ENCODE data around the gene IPO7. TPM values are rescaled to one million over a fixed set of nuclear protein-coding genes. Genes with fewer than 3 reads are reported as not detected.

Gene IPO7
- total and polyA plus RNA-seq, 10 of the 15 experiments (the other 5 are each of a cell fraction or from before 2014, with no cell fraction given) = 5.0 to 51.4 (median 30.6) TPM

GRCh38 chr11:9495803-9496514 lies 111.5 kb downstream of the IPO7 start:
- BruUV-seq (replicated peaks) = no TSS peak
- Histone ChIP-seq H3K4me2 (ENCODE audit: control insufficient read depth, insufficient read depth) (no peak overlapping the region), H3K36me3 (ENCODE audit: control insufficient read depth in 2 of 2, insufficient read depth in 2 of 2, low read length in 1 of 2) (peaks cover 3 to 12% of the 10 kb centered on the region in 2 experiments), H3K79me2 (ENCODE audit: control insufficient read depth, insufficient read depth, low read length) (no peaks in the 10 kb centered on the region), H3K27ac (ENCODE audit: control insufficient read depth, insufficient read depth) (no peak overlapping the region), H3K27me3 (replicated peaks in 1 of 2; ENCODE audit: control insufficient read depth in 2 of 2, insufficient read depth in 2 of 2, low read length in 1 of 2) (no peaks in the 10 kb centered on the region), H3K9me3 (replicated peaks; ENCODE audit: control insufficient read depth, insufficient read depth, low read length) (no peaks in the 10 kb centered on the region), H4K20me1 (ENCODE audit: control insufficient read depth, insufficient read depth) (no peaks in the 10 kb centered on the region), H2AFZ (ENCODE audit: control insufficient read depth, low read depth, low read length) (no peak overlapping the region), H3K9ac (ENCODE audit: control insufficient read depth, insufficient read depth, low read length) (no peak overlapping the region), H3K4me1 (ENCODE audit: control insufficient read depth, insufficient read depth, low read length) (no peaks in the 10 kb centered on the region), H3K4me3 (no peak overlapping the region)
- DNase-seq (ENCODE audit: low read depth, low spot score) = no peak
- RAD21 ChIA-PET (ENCODE audit: unreplicated experiment) = no interaction called here
- intact Hi-C loops (cut with micrococcal nuclease; ENCODE audit: unreplicated experiment) = no loop called here
- ATAC-seq = no peak
- no peak for FAIRE-seq
- TF ChIP-seq ZNF687 (IDR thresholded peaks at IDR 0.05) (no peak), RELA (IDR thresholded peaks at IDR 0.05; ENCODE audit: borderline replicate concordance, partially characterized antibody) (no peak), ZNF207 (IDR thresholded peaks at IDR 0.05; ENCODE audit: borderline replicate concordance) (no peak), E4F1 (IDR thresholded peaks at IDR 0.05; ENCODE audit: borderline replicate concordance, partially characterized antibody) (no peak)
- POLR2A ChIA-PET = no interaction called here
- in situ Hi-C loops (cut with MboI) = no loop called here
- SMC1A ChIA-PET (ENCODE audit: uncharacterized antibody, unreplicated experiment) = interaction anchor here (0.6 to 1.1 kb wide), 2 partner anchors 11 to 306 kb away, joined by 3 read pairs; no protein-coding TSS in a partner anchor
- CTCF ChIA-PET = interaction anchor here (2.3 kb wide), 1 partner anchor 11 kb away, joined by 8 read pairs; no protein-coding TSS in a partner anchor
- WGBS (ENCODE audit: insufficient coverage, insufficient replicate concordance, low lambda C conversion rate, missing lambda C conversion rate) = 95% methylated on average over 6 of the region's 6 CpGs

Small RNA genes within 50 kb of the gene (small RNA-seq; reads per million reads assigned to genes)
- 17.3 reads per million, percentile 97 among the genes with 10 or more reads in this experiment for gene SNORA23

Other genes starting within 250 kb of the IPO7 start
- gene DENND5A, start 119.3 kb upstream of the IPO7 start, total RNA-seq (2014; rRNA removed) = 101 and 102 TPM in 2 replicates
- 96.5 and 106 TPM in 2 replicates for gene DENND5A, start 119.3 kb upstream of the IPO7 start, total RNA-seq (2014; rRNA removed; fragmentation: Illumina TruSeq; extraction: Trizol)
- gene DENND5A, start 119.3 kb upstream of the IPO7 start, total RNA-seq (2021) = 91.3 and 94.2 TPM in 2 replicates
- 93.6 and 157 TPM in 2 replicates for gene DENND5A, start 119.3 kb upstream of the IPO7 start, polyA plus RNA-seq (2011; rRNA removed)
- gene DENND5A, start 119.3 kb upstream of the IPO7 start, polyA plus RNA-seq (2014; fragmentation: Illumina TruSeq; extraction: Trizol) = 127 and 135 TPM in 2 replicates
- 10 to 100 TPM; 15.6 to 24.1 TPM for gene DENND5A, start 119.3 kb upstream of the IPO7 start, polyA plus RNA-seq (2014; fragmentation: Nextera tagmentation; extraction: Ambion mirVana)
- gene DENND5A, start 119.3 kb upstream of the IPO7 start, polyA plus RNA-seq (2014; rRNA removed) = 63.8 and 78.9 TPM in 2 replicates
- 10 to 100 TPM; 15.7 to 16.6 TPM for gene DENND5A, start 119.3 kb upstream of the IPO7 start, polyA plus RNA-seq (2016; fragmentation: Nextera tagmentation; extraction: Ambion mirVana)
- gene TMEM41B, start 70.1 kb upstream of the IPO7 start, total RNA-seq (2014; rRNA removed) = 24.3 and 29.1 TPM in 2 replicates
- 20.1 and 22.4 TPM in 2 replicates for gene TMEM41B, start 70.1 kb upstream of the IPO7 start, total RNA-seq (2014; rRNA removed; fragmentation: Illumina TruSeq; extraction: Trizol)
- gene TMEM41B, start 70.1 kb upstream of the IPO7 start, total RNA-seq (2021) = 21.9 and 25.1 TPM in 2 replicates
- gene TMEM41B, start 70.1 kb upstream of the IPO7 start, polyA plus RNA-seq (2011; rRNA removed) = 31.0 and 44.7 TPM in 2 replicates
- 15.2 and 19.3 TPM in 2 replicates for gene TMEM41B, start 70.1 kb upstream of the IPO7 start, polyA plus RNA-seq (2014; fragmentation: Illumina TruSeq; extraction: Trizol)
- 10 to 100 TPM in 1 of 2 experiments, 1 to 10 TPM in 1; 8.0 to 11.0 TPM for gene TMEM41B, start 70.1 kb upstream of the IPO7 start, polyA plus RNA-seq (2014; fragmentation: Nextera tagmentation; extraction: Ambion mirVana)
- 27.0 and 27.1 TPM in 2 replicates for gene TMEM41B, start 70.1 kb upstream of the IPO7 start, polyA plus RNA-seq (2014; rRNA removed)
- 10 to 100 TPM; 20.4 to 20.6 TPM for gene TMEM41B, start 70.1 kb upstream of the IPO7 start, polyA plus RNA-seq (2016; fragmentation: Nextera tagmentation; extraction: Ambion mirVana)
- gene ZNF143, start 76.4 kb downstream of the IPO7 start, total RNA-seq (2014; rRNA removed) = 15.3 and 20.0 TPM in 2 replicates
- 25.4 and 29.5 TPM in 2 replicates for gene ZNF143, start 76.4 kb downstream of the IPO7 start, total RNA-seq (2014; rRNA removed; fragmentation: Illumina TruSeq; extraction: Trizol)
- 18.5 and 22.1 TPM in 2 replicates for gene ZNF143, start 76.4 kb downstream of the IPO7 start, total RNA-seq (2021)
- gene ZNF143, start 76.4 kb downstream of the IPO7 start, polyA plus RNA-seq (2011; rRNA removed) = 33.9 and 48.7 TPM in 2 replicates
- 20.3 and 25.0 TPM in 2 replicates for gene ZNF143, start 76.4 kb downstream of the IPO7 start, polyA plus RNA-seq (2014; fragmentation: Illumina TruSeq; extraction: Trizol)
- 10 to 100 TPM; 16.1 to 18.3 TPM for gene ZNF143, start 76.4 kb downstream of the IPO7 start, polyA plus RNA-seq (2014; fragmentation: Nextera tagmentation; extraction: Ambion mirVana)
- 13.6 and 16.0 TPM in 2 replicates for gene ZNF143, start 76.4 kb downstream of the IPO7 start, polyA plus RNA-seq (2014; rRNA removed)
- 10 to 100 TPM; 20.6 to 21.8 TPM for gene ZNF143, start 76.4 kb downstream of the IPO7 start, polyA plus RNA-seq (2016; fragmentation: Nextera tagmentation; extraction: Ambion mirVana)
- 53.9 and 58.4 TPM in 2 replicates for gene WEE1, start 189.0 kb downstream of the IPO7 start, total RNA-seq (2014; rRNA removed)
- gene WEE1, start 189.0 kb downstream of the IPO7 start, total RNA-seq (2014; rRNA removed; fragmentation: Illumina TruSeq; extraction: Trizol) = 51.1 and 51.4 TPM in 2 replicates
- gene WEE1, start 189.0 kb downstream of the IPO7 start, total RNA-seq (2021) = 51.7 and 58.0 TPM in 2 replicates
- gene WEE1, start 189.0 kb downstream of the IPO7 start, polyA plus RNA-seq (2011; rRNA removed) = 54.1 and 71.9 TPM in 2 replicates
- gene WEE1, start 189.0 kb downstream of the IPO7 start, polyA plus RNA-seq (2014; fragmentation: Illumina TruSeq; extraction: Trizol) = 69.5 and 84.0 TPM in 2 replicates
- 10 to 100 TPM; 20.6 to 22.2 TPM for gene WEE1, start 189.0 kb downstream of the IPO7 start, polyA plus RNA-seq (2014; fragmentation: Nextera tagmentation; extraction: Ambion mirVana)
- 39.6 and 41.0 TPM in 2 replicates for gene WEE1, start 189.0 kb downstream of the IPO7 start, polyA plus RNA-seq (2014; rRNA removed)
- gene WEE1, start 189.0 kb downstream of the IPO7 start, polyA plus RNA-seq (2016; fragmentation: Nextera tagmentation; extraction: Ambion mirVana) = 10 to 100 TPM; 13.8 to 28.0 TPM

Measured in GM12878 (cell line).